ENCODE measurements around the gene SKOR1.

DNA sequence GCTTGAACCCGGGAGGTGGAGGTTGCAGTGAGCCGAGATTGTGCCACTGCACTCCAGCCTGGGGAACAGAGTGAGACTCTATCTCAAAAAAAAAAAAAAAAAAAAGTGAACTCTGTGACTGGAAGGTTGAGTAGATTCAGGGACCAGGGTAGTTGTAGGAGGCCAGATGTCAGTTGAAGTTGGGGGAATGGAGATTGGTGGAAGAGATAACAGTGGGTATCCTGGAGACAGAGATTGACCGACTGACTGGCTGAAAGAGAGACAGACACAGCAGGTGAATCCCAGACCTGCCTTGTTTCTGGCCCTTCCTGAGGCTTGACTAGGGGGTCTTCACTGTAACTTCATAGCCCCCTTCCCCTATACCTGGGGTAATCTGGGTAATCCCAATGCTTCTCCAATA lies 36.7 kb downstream of the SKOR1 start:
- TF ChIP-seq, protein P1, sequence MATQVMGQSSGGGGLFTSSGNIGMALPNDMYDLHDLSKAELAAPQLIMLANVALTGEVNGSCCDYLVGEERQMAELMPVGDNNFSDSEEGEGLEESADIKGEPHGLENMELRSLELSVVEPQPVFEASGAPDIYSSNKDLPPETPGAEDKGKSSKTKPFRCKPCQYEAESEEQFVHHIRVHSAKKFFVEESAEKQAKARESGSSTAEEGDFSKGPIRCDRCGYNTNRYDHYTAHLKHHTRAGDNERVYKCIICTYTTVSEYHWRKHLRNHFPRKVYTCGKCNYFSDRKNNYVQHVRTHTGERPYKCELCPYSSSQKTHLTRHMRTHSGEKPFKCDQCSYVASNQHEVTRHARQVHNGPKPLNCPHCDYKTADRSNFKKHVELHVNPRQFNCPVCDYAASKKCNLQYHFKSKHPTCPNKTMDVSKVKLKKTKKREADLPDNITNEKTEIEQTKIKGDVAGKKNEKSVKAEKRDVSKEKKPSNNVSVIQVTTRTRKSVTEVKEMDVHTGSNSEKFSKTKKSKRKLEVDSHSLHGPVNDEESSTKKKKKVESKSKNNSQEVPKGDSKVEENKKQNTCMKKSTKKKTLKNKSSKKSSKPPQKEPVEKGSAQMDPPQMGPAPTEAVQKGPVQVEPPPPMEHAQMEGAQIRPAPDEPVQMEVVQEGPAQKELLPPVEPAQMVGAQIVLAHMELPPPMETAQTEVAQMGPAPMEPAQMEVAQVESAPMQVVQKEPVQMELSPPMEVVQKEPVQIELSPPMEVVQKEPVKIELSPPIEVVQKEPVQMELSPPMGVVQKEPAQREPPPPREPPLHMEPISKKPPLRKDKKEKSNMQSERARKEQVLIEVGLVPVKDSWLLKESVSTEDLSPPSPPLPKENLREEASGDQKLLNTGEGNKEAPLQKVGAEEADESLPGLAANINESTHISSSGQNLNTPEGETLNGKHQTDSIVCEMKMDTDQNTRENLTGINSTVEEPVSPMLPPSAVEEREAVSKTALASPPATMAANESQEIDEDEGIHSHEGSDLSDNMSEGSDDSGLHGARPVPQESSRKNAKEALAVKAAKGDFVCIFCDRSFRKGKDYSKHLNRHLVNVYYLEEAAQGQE (IDR thresholded peaks at IDR 0.05; ENCODE audit: low read depth), result no peak
- no peak for TF ChIP-seq EZH2 (IDR thresholded peaks at IDR 0.05)
- TF ChIP-seq CTCF (IDR thresholded peaks at IDR 0.05 in 2 of 3, conservative IDR thresholded peaks at IDR 0.05 in 1 of 3; ENCODE audit: borderline replicate concordance in 1 of 3, insufficient read depth in 1 of 3, low read depth in 2 of 3, low read length in 2 of 3), result no peak

Measured in HCT116 (cell line).